ENCODE measurements around the gene FAM117A. TPM values are rescaled to one million over a fixed set of nuclear protein-coding genes. Genes with fewer than 3 reads are reported as not detected.

FAM117A gene, protein sequence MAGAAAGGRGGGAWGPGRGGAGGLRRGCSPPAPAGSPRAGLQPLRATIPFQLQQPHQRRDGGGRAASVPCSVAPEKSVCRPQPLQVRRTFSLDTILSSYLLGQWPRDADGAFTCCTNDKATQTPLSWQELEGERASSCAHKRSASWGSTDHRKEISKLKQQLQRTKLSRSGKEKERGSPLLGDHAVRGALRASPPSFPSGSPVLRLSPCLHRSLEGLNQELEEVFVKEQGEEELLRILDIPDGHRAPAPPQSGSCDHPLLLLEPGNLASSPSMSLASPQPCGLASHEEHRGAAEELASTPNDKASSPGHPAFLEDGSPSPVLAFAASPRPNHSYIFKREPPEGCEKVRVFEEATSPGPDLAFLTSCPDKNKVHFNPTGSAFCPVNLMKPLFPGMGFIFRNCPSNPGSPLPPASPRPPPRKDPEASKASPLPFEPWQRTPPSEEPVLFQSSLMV
- 15.7 TPM for total RNA-seq

DNA sequence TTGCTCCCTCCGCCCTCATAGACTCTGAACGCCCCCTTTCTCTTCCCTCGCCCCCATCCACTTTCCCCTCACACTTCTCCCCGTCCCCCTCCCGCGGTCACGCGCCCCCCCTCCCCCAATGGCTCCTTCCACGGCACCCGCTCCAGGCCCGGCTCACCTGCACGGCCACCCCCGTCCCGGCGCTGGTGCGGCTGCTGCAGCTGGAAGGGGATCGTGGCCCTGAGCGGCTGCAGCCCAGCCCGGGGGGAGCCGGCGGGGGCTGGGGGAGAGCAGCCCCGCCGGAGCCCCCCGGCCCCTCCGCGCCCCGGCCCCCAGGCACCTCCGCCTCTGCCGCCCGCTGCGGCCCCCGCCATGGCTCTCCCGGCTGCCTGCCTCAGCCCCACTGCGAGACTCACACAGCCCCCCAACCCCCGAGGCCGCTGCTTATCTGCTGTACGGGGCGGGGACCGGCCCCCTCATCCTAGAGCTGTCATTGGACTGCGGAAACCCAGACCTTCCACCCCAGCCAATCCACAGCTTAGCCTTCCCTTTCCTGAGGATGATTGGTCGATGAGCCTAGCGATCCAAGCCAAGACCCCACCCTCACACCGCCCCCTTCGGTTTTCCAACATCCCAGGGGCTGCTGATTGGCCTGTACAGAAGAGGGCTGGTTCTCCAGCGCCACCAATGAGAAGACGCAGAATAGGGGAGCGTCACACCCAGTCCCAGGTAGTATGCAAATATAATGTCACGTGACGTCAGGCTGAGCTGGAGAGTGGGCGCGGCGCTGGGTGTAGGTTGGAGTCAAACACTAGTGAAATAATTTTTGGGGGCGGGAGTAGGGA lies at the start of gene FAM117A:
TSS of gene FAM117A (minus strand) at position 397 of the 824 bp plus-strand sequence. CDS start at position 353, 44 bp downstream.
- no peaks in the 10 kb centered on the region for H3K27me3 ChIP-seq (ENCODE audit: insufficient read depth, low read length)
- peaks cover 43% of the 10 kb centered on the region for H3K4me1 ChIP-seq (ENCODE audit: insufficient read depth, low read length)
- H3K4me3 ChIP-seq (ENCODE audit: low read length): peak within 1 kb of the TSS; percentile 55
- no peaks in the 10 kb centered on the region for H3K9me3 ChIP-seq (ENCODE audit: low read depth, low read length)

DNA sequence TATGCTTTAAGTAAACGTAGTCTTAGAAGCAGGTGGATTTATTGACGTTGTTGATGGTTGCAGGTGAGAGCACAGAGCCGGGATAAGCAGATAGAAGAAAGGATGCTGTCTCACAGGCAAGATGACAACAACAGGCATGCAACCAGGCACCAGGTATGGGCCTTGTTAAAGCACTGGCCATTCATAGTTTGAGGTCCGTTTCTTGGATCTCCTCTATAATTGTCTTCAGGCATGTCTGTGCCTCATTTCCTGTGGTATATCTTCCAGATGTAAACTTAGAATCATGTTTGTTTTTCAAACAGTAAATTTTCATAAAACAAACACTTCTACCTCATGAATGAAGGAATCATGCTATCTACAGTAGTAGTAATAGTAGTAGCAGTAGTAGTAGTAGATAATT lies 45.1 kb upstream of the FAM117A start:
- H3K4me3 ChIP-seq (ENCODE audit: low read length): no peak overlapping the region
- no peaks in the 10 kb centered on the region for H3K9me3 ChIP-seq (ENCODE audit: low read depth, low read length)
- H3K27me3 ChIP-seq (ENCODE audit: insufficient read depth, low read length): no peaks in the 10 kb centered on the region
- no peaks in the 10 kb centered on the region for H3K4me1 ChIP-seq (ENCODE audit: insufficient read depth, low read length)

DNA sequence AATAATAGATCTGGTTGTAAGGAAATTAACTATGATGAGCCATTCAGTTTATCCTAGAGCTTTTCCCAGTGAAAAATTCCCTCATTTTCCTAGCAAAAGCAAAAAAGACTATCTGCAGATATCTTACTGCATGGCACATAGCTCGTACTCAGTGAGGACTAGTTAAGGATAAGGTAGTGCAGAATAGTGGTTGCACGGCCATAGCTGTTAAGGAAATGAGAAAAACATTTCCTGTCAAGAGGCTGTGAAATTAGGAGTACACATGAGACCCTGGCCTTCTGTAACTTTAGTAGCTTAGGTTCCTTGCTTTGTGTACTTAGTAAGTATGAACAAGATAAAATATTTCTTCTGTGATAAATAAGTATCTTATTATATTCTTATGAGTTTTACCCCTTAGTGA lies 34.8 kb upstream of the FAM117A start:
- H3K9me3 ChIP-seq (ENCODE audit: low read depth, low read length): no peaks in the 10 kb centered on the region
- H3K4me1 ChIP-seq (ENCODE audit: insufficient read depth, low read length): peaks cover 9% of the 10 kb centered on the region
- no peaks in the 10 kb centered on the region for H3K27me3 ChIP-seq (ENCODE audit: insufficient read depth, low read length)
- H3K4me3 ChIP-seq (ENCODE audit: low read length): no peak overlapping the region

DNA sequence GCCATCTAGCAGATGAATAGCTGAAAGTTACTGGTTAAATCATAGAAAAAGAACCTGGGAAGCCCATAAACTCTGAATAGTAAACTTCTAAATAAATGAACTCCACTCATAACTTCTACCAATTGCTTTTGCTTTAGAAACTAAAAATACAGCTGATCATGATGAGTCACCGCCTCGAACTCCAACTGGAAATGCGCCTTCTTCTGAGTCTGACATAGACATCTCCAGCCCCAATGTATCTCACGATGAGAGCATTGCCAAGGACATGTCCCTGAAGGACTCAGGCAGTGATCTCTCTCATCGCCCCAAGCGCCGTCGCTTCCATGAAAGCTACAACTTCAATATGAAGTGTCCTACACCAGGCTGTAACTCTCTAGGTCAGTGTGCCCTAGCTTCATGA lies 34.3 kb upstream of the FAM117A start:
- H3K9me3 ChIP-seq (ENCODE audit: low read depth, low read length): no peaks in the 10 kb centered on the region
- H3K4me3 ChIP-seq (ENCODE audit: low read length): no peak overlapping the region
- H3K4me1 ChIP-seq (ENCODE audit: insufficient read depth, low read length): peaks cover 9% of the 10 kb centered on the region
- H3K27me3 ChIP-seq (ENCODE audit: insufficient read depth, low read length): no peaks in the 10 kb centered on the region

DNA sequence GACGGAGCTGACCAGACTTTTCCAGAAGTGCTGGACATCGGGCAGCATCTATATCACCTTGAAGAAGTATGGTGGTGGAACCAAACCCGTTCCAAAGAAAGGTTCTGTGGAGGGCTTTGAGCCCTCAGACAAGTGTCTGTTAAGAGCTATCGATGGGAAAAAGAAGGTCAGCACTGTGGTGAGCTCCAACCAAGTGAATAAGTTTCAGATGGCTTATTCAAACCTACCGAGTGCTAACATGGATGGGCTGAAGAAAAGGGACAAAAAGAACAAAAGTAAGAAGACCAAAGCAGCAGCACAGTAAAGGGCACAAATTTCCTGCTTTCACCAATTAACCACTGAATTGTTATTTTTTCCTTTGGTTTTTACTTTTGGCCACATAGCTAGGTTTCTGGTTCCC lies 31.4 kb upstream of the FAM117A start:
- no peaks in the 10 kb centered on the region for H3K9me3 ChIP-seq (ENCODE audit: low read depth, low read length)
- H3K4me3 ChIP-seq (ENCODE audit: low read length): no peak overlapping the region
- peaks cover 18% of the 10 kb centered on the region for H3K4me1 ChIP-seq (ENCODE audit: insufficient read depth, low read length)
- H3K27me3 ChIP-seq (ENCODE audit: insufficient read depth, low read length): no peaks in the 10 kb centered on the region

DNA sequence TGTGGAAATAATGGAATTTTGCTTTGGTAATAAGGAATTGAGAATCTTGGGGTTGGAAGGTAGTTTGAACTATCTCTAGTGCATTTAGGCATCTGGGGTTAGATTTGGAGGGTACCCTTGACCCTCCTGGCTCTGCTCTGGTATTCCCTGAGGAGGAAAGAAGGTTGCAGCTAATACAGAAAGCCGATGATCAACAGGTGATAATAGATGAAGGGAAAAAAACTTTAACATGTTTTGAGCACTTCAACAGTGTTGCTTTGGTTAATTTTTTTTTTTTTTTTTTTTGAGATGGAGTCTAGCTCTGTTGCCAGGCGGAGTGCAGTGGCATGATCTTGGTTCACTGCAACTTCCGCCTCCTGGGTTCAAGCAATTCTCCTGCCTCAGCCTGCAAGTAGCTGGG lies 29.4 kb upstream of the FAM117A start:
- no peaks in the 10 kb centered on the region for H3K9me3 ChIP-seq (ENCODE audit: low read depth, low read length)
- no peaks in the 10 kb centered on the region for H3K27me3 ChIP-seq (ENCODE audit: insufficient read depth, low read length)
- H3K4me3 ChIP-seq (ENCODE audit: low read length): no peak overlapping the region
- H3K4me1 ChIP-seq (ENCODE audit: insufficient read depth, low read length): peaks cover 28% of the 10 kb centered on the region

DNA sequence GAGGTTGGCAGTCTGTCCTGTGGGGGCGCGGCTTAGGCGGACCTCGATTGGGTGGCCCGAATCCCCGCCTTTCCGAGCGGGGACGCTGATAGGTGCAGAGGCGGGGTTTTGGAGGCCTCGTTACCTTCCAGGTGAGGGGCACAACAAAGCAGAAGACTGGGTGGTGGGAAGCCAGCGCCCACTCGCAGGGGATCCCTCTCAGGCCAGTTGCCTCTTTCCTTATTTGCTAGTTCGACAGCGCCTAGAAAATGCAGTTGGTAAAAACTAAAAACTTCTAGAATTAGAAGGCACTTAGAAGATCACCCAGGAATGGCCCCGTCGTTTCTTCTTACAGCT lies 25.3 kb upstream of the FAM117A start:
- peaks cover 32% of the 10 kb centered on the region for H3K4me1 ChIP-seq (ENCODE audit: insufficient read depth, low read length)
- no peaks in the 10 kb centered on the region for H3K27me3 ChIP-seq (ENCODE audit: insufficient read depth, low read length)
- H3K4me3 ChIP-seq (ENCODE audit: low read length): peak overlapping the region; percentile 100
- H3K9me3 ChIP-seq (ENCODE audit: low read depth, low read length): no peaks in the 10 kb centered on the region

DNA sequence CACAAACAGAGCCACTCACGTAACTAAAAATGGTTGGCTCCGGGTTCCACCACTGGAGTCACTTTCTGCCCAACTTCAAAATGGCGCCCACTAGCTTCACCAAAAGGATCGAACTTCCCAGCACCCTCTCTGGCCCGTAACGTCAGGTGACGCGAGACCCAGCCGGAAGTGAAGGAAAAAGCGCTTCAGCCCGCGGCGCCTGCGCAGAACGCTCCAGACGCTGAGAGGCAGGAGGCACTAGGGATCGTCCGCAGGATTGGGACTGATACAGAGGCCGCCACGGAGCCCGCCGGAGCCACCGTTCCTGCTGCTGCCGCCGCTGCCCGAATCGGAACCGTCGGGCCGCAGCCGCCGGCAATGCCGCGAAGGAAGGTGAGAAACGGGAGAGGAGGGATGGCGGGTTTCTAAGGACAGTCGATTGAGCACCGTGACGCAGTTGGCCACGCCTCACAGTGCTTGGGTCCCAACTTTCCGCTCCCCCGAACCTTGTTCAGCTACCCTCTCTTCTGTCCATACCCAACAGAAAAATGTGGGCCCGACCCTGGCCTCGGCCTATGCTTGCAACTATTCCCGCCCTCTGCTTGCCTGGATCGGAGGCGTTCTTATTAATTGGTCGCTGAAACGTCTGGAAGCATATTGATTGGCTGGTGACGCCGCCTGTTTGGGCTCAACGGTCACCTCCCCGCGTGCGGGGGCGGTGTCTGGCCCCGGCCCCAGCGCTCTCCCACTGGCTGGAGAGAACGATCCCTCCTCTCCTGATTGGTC lies 24.7 kb upstream of the FAM117A start, which contains the start of gene KAT7:
TSS of gene KAT7 (plus strand) at position 204 of the 765 bp plus-strand sequence. CDS start at position 358, 154 bp downstream.
- Histone ChIP-seq H3K9me3 (ENCODE audit: low read depth, low read length) (no peaks in the 10 kb centered on the region), H3K4me1 (ENCODE audit: insufficient read depth, low read length) (peaks cover 32% of the 10 kb centered on the region), H3K4me3 (ENCODE audit: low read length) (peak within 1 kb of the TSS; percentile 100), H3K27me3 (ENCODE audit: insufficient read depth, low read length) (no peaks in the 10 kb centered on the region)

DNA sequence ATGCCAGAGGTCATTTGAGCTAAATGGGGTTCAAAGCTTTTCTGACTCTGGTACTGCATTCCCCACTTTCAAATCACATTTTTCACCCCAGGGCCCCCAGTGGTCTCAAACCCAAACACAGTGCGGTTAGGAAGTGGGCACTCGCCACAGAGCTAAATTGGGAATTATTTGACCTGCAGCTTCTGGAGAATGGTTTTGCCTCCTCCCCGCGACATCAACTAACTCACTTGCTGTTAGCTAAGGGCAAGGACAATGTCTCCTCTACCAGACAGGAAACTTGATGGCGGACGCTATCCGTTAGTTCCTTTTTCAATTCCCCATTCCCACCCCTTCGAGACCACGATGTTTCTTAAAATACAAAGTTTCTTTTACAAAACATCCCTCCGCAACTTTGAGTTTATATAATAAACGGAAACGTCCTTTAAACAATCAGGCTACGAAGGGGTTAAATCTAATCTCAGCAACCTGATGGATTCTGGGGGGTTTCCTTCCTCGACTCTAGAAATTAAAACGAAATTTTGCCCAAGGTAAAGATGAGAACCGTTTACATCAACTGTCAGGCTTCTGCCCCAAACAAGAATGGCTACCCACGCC lies 24.1 kb upstream of the FAM117A start:
- H3K4me3 ChIP-seq (ENCODE audit: low read length): peak overlapping the region; percentile 100
- H3K9me3 ChIP-seq (ENCODE audit: low read depth, low read length): no peaks in the 10 kb centered on the region
- H3K27me3 ChIP-seq (ENCODE audit: insufficient read depth, low read length): no peaks in the 10 kb centered on the region

DNA sequence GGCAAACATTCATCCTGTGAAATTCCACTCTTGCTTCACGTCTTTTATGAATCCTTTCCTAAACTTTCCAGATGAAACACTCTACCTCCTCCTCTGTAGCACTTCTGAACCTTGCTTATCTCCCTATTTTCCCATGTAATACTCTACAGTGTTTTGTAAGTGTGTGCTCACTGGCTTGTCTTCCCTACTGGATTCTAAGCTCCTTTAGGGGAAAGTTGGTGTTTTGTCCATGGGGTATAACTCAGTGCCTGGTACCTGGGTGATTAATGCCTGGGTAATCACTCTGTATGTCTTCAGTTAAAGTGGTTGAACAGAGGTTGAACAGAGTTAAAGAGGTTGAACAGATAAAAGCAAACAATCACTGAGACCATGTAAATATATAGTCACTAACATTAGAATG lies 20.7 kb upstream of the FAM117A start:
- H3K4me3 ChIP-seq (ENCODE audit: low read length): no peak overlapping the region
- no peaks in the 10 kb centered on the region for H3K9me3 ChIP-seq (ENCODE audit: low read depth, low read length)
- H3K4me1 ChIP-seq (ENCODE audit: insufficient read depth, low read length): peaks cover 22% of the 10 kb centered on the region
- no peaks in the 10 kb centered on the region for H3K27me3 ChIP-seq (ENCODE audit: insufficient read depth, low read length)

More for the DNA sequence above, 24.1 kb upstream of the FAM117A start:
- peaks cover 32% of the 10 kb centered on the region for H3K4me1 ChIP-seq (ENCODE audit: insufficient read depth, low read length)

DNA sequence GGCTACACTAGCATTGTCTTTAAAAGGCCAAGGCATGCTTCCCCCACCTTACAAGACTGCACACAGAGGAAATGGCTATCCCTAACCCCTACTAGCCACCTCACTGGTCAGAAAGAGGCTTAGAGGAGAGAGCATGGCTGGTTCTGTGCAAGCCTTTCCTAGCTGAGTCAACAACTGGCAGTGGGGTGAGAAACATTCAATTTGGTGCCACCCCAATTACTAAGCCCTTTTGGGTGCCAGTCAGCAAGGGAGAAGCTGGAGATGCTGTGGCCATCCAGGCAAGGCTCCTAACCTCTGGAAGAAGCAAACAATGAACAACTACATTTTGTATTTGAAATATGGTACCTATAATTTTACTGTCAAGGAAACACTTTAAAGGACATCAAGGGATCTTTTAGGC lies 19.9 kb upstream of the FAM117A start:
- Histone ChIP-seq H3K4me1 (ENCODE audit: insufficient read depth, low read length) (peaks cover 21% of the 10 kb centered on the region), H3K9me3 (ENCODE audit: low read depth, low read length) (no peaks in the 10 kb centered on the region)

DNA sequence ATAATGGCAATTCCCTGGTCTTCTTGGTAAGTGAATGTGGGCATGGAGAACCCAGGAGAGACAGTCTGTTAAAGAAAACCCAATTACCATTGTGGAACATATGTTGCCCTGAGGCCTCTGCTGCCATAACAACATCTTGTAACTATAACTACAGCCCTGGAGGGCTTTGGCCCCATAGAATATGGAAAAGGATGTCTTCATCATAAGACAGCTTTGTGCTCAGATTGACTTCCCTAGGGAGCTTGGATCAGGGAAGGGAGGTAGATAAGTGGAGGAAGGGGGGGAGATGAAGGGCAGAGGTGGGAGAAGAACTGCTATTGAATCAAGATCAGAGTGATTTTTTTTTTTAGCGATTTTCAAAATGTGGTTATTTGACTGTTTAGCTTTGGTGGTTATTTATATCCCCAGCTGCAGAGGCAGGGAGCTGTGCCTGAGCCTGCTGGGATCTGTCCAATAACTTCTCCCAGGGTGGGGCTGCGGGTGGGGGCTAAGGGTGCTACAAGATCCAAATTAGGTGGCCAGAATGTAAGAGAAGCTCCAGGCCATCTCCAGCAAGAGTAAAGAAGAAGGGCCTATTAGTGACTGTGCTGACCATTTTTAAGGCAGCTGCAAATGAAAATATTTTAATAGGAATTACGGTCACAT lies 19.3 kb upstream of the FAM117A start:
- H3K9me3 ChIP-seq (ENCODE audit: low read depth, low read length): no peaks in the 10 kb centered on the region
- H3K4me1 ChIP-seq (ENCODE audit: insufficient read depth, low read length): peaks cover 21% of the 10 kb centered on the region
- no peaks in the 10 kb centered on the region for H3K27me3 ChIP-seq (ENCODE audit: insufficient read depth, low read length)
- H3K4me3 ChIP-seq (ENCODE audit: low read length): no peak overlapping the region

More for the DNA sequence above, 19.9 kb upstream of the FAM117A start:
- Histone ChIP-seq H3K27me3 (ENCODE audit: insufficient read depth, low read length) (no peaks in the 10 kb centered on the region), H3K4me3 (ENCODE audit: low read length) (no peak overlapping the region)

DNA sequence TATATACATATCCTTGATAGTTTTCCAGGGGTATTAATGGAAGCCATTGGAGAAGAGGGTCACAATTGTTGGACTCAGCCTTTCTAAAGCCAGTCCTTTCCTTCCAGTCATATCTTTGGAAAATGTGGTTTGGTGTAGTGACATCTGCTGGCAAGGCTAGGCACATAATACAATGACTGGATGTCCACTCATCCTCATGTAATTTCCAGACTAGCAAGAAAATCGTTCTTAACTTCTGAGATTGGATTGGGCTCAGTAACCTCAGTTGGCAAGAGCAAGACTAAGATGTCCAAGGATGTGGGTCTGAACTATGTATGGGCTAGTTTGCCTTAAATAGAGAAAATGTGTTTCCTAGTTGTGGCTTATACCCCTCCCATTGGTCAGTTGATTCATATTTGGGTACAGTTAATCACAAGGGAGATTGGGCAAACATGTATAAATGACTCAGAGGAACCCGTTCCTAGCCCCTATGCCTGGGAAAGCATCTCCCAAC lies 15.9 kb upstream of the FAM117A start:
- Histone ChIP-seq H3K4me1 (ENCODE audit: insufficient read depth, low read length) (peaks cover 11% of the 10 kb centered on the region), H3K9me3 (ENCODE audit: low read depth, low read length) (no peaks in the 10 kb centered on the region), H3K27me3 (ENCODE audit: insufficient read depth, low read length) (no peaks in the 10 kb centered on the region), H3K4me3 (ENCODE audit: low read length) (no peak overlapping the region)

DNA sequence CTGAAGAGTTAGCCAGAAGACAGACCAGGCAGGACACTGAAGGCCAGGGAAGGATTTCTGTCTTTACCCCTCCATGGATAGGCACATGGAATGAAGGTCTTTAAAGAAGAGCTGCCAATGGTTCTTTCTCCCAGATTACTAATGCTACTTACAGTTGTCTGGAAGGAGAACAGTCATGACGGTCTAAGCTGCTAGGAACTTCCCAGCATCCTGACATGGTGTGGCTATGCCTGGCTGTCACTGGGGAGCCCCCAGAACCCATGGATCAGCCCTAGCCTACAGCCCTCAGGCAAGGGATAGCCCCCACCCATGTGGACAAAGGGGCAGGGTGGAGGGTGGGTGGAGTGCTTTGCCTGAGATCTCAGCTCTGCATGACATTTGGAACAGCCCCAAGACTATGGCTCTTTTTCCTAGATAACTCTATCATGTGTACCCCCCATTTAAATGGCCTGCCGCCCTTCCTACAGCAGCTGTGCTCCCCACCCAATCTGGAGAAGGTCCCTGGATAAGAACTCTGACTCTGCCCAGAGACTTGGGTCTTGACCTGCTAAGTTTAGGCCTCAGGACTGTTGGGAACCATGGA lies 15.3 kb upstream of the FAM117A start:
- Histone ChIP-seq H3K4me3 (ENCODE audit: low read length) (no peak overlapping the region), H3K4me1 (ENCODE audit: insufficient read depth, low read length) (peaks cover 11% of the 10 kb centered on the region), H3K27me3 (ENCODE audit: insufficient read depth, low read length) (no peaks in the 10 kb centered on the region), H3K9me3 (ENCODE audit: low read depth, low read length) (no peaks in the 10 kb centered on the region)

All from mononuclear cell (primary cell).